Measurements from ENCODE around the gene OGDH. TPM values are rescaled to one million over a fixed set of nuclear protein-coding genes. Genes with fewer than 3 reads are reported as not detected.

The OGDH gene
- polyA plus RNA-seq, 1 donor: 97.4 TPM

GRCh38 chr7:44752822-44753221 lies 146.4 kb downstream of the OGDH start:
- H3K27me3 ChIP-seq (ENCODE audit: control insufficient read depth, insufficient read depth, low read length): no peaks in the 10 kb centered on the region
- WGBS (ENCODE audit: insufficient coverage, low lambda C conversion rate): no CpG with 5 or more reads among the region's 2 CpGs
- no peak overlapping the region for H3K27ac ChIP-seq (ENCODE audit: low read length)
- H3K9me3 ChIP-seq (ENCODE audit: control insufficient read depth, low read depth, low read length): no peaks in the 10 kb centered on the region
- H3K4me3 ChIP-seq (ENCODE audit: low read length): no peak overlapping the region
- no peak for DNase-seq
- peaks cover 21% of the 10 kb centered on the region for H3K36me3 ChIP-seq (ENCODE audit: control insufficient read depth, insufficient read depth, low read length)
- peaks cover 29% of the 10 kb centered on the region for H3K4me1 ChIP-seq (ENCODE audit: control insufficient read depth, insufficient read depth, low read length)

- H3K27me3 ChIP-seq (ENCODE audit: control insufficient read depth, insufficient read depth, low read length): no peaks in the 10 kb centered on the region
- H3K27ac ChIP-seq (ENCODE audit: low read length): no peak overlapping the region
- H3K4me1 ChIP-seq (ENCODE audit: control insufficient read depth, insufficient read depth, low read length): peaks cover 19% of the 10 kb centered on the region
- no peak overlapping the region for H3K4me3 ChIP-seq (ENCODE audit: low read length)
- WGBS (ENCODE audit: insufficient coverage, low lambda C conversion rate): no CpG with 5 or more reads among the region's 11 CpGs
- no peaks in the 10 kb centered on the region for H3K9me3 ChIP-seq (ENCODE audit: control insufficient read depth, low read depth, low read length)
- H3K36me3 ChIP-seq (ENCODE audit: control insufficient read depth, insufficient read depth, low read length): peaks cover 36% of the 10 kb centered on the region
- no peak for DNase-seq
These were observed 148.6 kb downstream of the OGDH start for GRCh38 chr7:44754802-44755697.

GRCh38 chr7:44755698-44756627 lies 149.5 kb downstream of the OGDH start:
- no peak for DNase-seq
- Histone ChIP-seq H3K9me3 (ENCODE audit: control insufficient read depth, low read depth, low read length) (no peaks in the 10 kb centered on the region), H3K4me1 (ENCODE audit: control insufficient read depth, insufficient read depth, low read length) (peaks cover 10% of the 10 kb centered on the region), H3K36me3 (ENCODE audit: control insufficient read depth, insufficient read depth, low read length) (peaks cover 42% of the 10 kb centered on the region), H3K27me3 (ENCODE audit: control insufficient read depth, insufficient read depth, low read length) (no peaks in the 10 kb centered on the region), H3K27ac (ENCODE audit: low read length) (no peak overlapping the region), H3K4me3 (ENCODE audit: low read length) (no peak overlapping the region)
- WGBS (ENCODE audit: insufficient coverage, low lambda C conversion rate): no CpG with 5 or more reads among the region's 17 CpGs

GRCh38 chr7:44756904-44757303 lies 150.5 kb downstream of the OGDH start:
- Histone ChIP-seq H3K27ac (ENCODE audit: low read length) (no peak overlapping the region), H3K36me3 (ENCODE audit: control insufficient read depth, insufficient read depth, low read length) (peaks cover 50% of the 10 kb centered on the region), H3K4me1 (ENCODE audit: control insufficient read depth, insufficient read depth, low read length) (peaks cover 3% of the 10 kb centered on the region), H3K9me3 (ENCODE audit: control insufficient read depth, low read depth, low read length) (no peaks in the 10 kb centered on the region), H3K4me3 (ENCODE audit: low read length) (no peak overlapping the region), H3K27me3 (ENCODE audit: control insufficient read depth, insufficient read depth, low read length) (no peaks in the 10 kb centered on the region)
- no CpG with 5 or more reads among the region's 12 CpGs for WGBS (ENCODE audit: insufficient coverage, low lambda C conversion rate)
- no peak for DNase-seq

- no CpG with 5 or more reads among the region's 10 CpGs for WGBS (ENCODE audit: insufficient coverage, low lambda C conversion rate)
- Histone ChIP-seq H3K9me3 (ENCODE audit: control insufficient read depth, low read depth, low read length) (no peaks in the 10 kb centered on the region), H3K27ac (ENCODE audit: low read length) (no peak overlapping the region), H3K4me3 (ENCODE audit: low read length) (no peak overlapping the region), H3K36me3 (ENCODE audit: control insufficient read depth, insufficient read depth, low read length) (peaks cover 52% of the 10 kb centered on the region), H3K4me1 (ENCODE audit: control insufficient read depth, insufficient read depth, low read length) (peaks cover 3% of the 10 kb centered on the region), H3K27me3 (ENCODE audit: control insufficient read depth, insufficient read depth, low read length) (no peaks in the 10 kb centered on the region)
- DNase-seq: no peak
These were observed 150.9 kb downstream of the OGDH start for GRCh38 chr7:44757311-44757710.

GRCh38 chr7:44757739-44758138 lies 151.3 kb downstream of the OGDH start:
- peaks cover 3% of the 10 kb centered on the region for H3K4me1 ChIP-seq (ENCODE audit: control insufficient read depth, insufficient read depth, low read length)
- no peak for DNase-seq
- no peak overlapping the region for H3K4me3 ChIP-seq (ENCODE audit: low read length)
- no peaks in the 10 kb centered on the region for H3K9me3 ChIP-seq (ENCODE audit: control insufficient read depth, low read depth, low read length)
- no peak overlapping the region for H3K27ac ChIP-seq (ENCODE audit: low read length)
- no peaks in the 10 kb centered on the region for H3K27me3 ChIP-seq (ENCODE audit: control insufficient read depth, insufficient read depth, low read length)
- whole genome bisulfite sequencing (ENCODE audit: insufficient coverage, low lambda C conversion rate): no CpG with 5 or more reads among the region's 7 CpGs
- H3K36me3 ChIP-seq (ENCODE audit: control insufficient read depth, insufficient read depth, low read length): peaks cover 57% of the 10 kb centered on the region

Other genes with a start within 250 kb of the OGDH start
- gene NUDCD3, start 116.0 kb upstream of the OGDH start, polyA plus RNA-seq: 68.3 TPM
- gene NPC1L1, start 65.3 kb upstream of the OGDH start, polyA plus RNA-seq: 63.9 TPM
- gene DDX56, start 32.7 kb upstream of the OGDH start, polyA plus RNA-seq: 97.1 TPM
- 164 TPM for gene TMED4, start 24.4 kb upstream of the OGDH start, polyA plus RNA-seq
- 86.2 TPM for gene ZMIZ2, start 142.2 kb downstream of the OGDH start, polyA plus RNA-seq
- 1,462 TPM for gene PPIA, start 190.1 kb downstream of the OGDH start, polyA plus RNA-seq
- 161 TPM for gene H2AZ2, start 241.5 kb downstream of the OGDH start, polyA plus RNA-seq